OCI-LY7 (cell line): ENCODE measurements around the gene SAMD5. TPM values are rescaled to one million over a fixed set of nuclear protein-coding genes. Genes with fewer than 3 reads are reported as not detected.

Experiments used
- BruUV-seq: library from RNA; stranded (reverse); fragments of 400-500 nt; replicated peaks from 2 replicates; lab custom pipeline; 2021; lab: Mats Ljungman, UMichigan
- CTCF ChIA-PET: fragments of 300-600 bp; sonication (Branson Sonifier 250); formaldehyde crosslinking; loops from one replicate; lab custom pipeline; 2022; ENCODE audit warnings: antibody characterized with exemption; ENCODE audit not compliant: unreplicated experiment; lab: Charles Lee
- POLR2A ChIA-PET: fragments of 300-600 bp; sonication (Branson Sonifier 250); formaldehyde crosslinking; loops from one replicate; lab custom pipeline; 2022; ENCODE audit warnings: antibody characterized with exemption; lab: Charles Lee
- DNase-seq: peaks from one replicate; pipeline ENCODE4 v3.0.0-alpha.2; 2015; ENCODE audit warnings: low spot score
- H2AFZ ChIP-seq: fragments of 200-600 bp; sonication (generic), shearing (Covaris generic); 2 replicates; pipeline ENCODE4 v1.6.1; 2014; ENCODE audit warnings: mild to moderate bottlenecking, antibody characterized with exemption, low read length, moderate library complexity
- H3K27ac ChIP-seq: fragments of 200-600 bp; sonication (generic); 2 replicates; pipeline ENCODE4 v1.5.1; 2014; ENCODE audit warnings: mixed run types, low read depth, mild to moderate bottlenecking, moderate library complexity, low read length, inconsistent platforms; ENCODE audit not compliant: poor library complexity, severe bottlenecking
- H3K36me3 ChIP-seq: fragments of 200-600 bp; sonication (generic); 2 replicates; pipeline ENCODE4 v1.6.1; 2014; ENCODE audit warnings: mild to moderate bottlenecking, antibody characterized with exemption, low read length, moderate library complexity, mixed read lengths; ENCODE audit not compliant: insufficient read depth
- H3K4me1 ChIP-seq: fragments of 200-600 bp; sonication (generic); 2 replicates; pipeline ENCODE4 v1.5.1; 2014; ENCODE audit warnings: mild to moderate bottlenecking, low read length; ENCODE audit not compliant: insufficient read depth, poor library complexity, severe bottlenecking
- H3K4me2 ChIP-seq: fragments of 200-600 bp; sonication (generic); 2 replicates; pipeline ENCODE4 v1.6.1; 2014; ENCODE audit warnings: mild to moderate bottlenecking, low read length
- H3K4me3 ChIP-seq: fragments of 200-600 bp; sonication (generic); 2 replicates; pipeline ENCODE4 v1.5.1; 2014; ENCODE audit warnings: mild to moderate bottlenecking, low read depth, low read length; ENCODE audit not compliant: poor library complexity, severe bottlenecking
- H3K79me2 ChIP-seq: fragments of 200-600 bp; sonication (generic); 2 replicates; pipeline ENCODE4 v1.6.1; 2016; ENCODE audit warnings: low read depth, mild to moderate bottlenecking, low read length, moderate library complexity, mixed read lengths; ENCODE audit not compliant: insufficient read depth
- H3K9me2 ChIP-seq: fragments of 200-600 bp; sonication (generic); 2 replicates; pipeline ENCODE4 v1.6.1; 2016; ENCODE audit warnings: mild to moderate bottlenecking, low read length, mixed read lengths; ENCODE audit not compliant: insufficient read depth
- H3K9me3 ChIP-seq: fragments of 200-600 bp; sonication (generic); 2 replicates; pipeline ENCODE4 v1.6.1; 2014; ENCODE audit warnings: mild to moderate bottlenecking, mixed run types, low read length, mixed read lengths
- H4K20me1 ChIP-seq: fragments of 200-600 bp; sonication (generic); 2 replicates; pipeline ENCODE4 v1.6.1; 2014; ENCODE audit warnings: mild to moderate bottlenecking, antibody characterized with exemption, low read length, moderate library complexity, mixed read lengths; ENCODE audit not compliant: insufficient read depth
- CTCF ChIP-seq: fragments of 200-600 bp; sonication (generic); conservative IDR thresholded peaks from 2 replicates; pipeline ENCODE4 v1.5.1; 2014; ENCODE audit warnings: mild to moderate bottlenecking, antibody characterized with exemption, low read length, moderate library complexity, mixed read lengths
- EZH2phosphoT487 ChIP-seq: fragments of 200-600 bp; sonication (generic); IDR thresholded peaks from 2 replicates; pipeline ENCODE4 v1.6.1; 2018; ENCODE audit warnings: low read depth, borderline replicate concordance, mild to moderate bottlenecking, mixed run types, antibody characterized with exemption, low read length, moderate library complexity, mixed read lengths
- intact Hi-C: fragments of 100-400 bp; cut with micrococcal nuclease; formaldehyde crosslinking; loops from one replicate; pipeline ENCODE4 v1.10.0; 2022; ENCODE audit not compliant: unreplicated experiment
- total RNA-seq, 2 experiments: library from RNA; depleted of rRNA in 1 of 2; stranded (reverse); fragments of >200 nt in 1 of 2; shearing (Covaris generic) in 1 of 2; gene quantifications; 2 replicates each; pipeline ENCODE4 v1.2.3, GENCODE V29; 2014 to 2022

The SAMD5 gene
- total RNA-seq, 2 experiments from 2014 or later = not detected

GRCh38 chr6:147582991-147583390 lies 74.5 kb downstream of the SAMD5 start:
- no peak for TF ChIP-seq EZH2phosphoT487
- no peak for TF ChIP-seq CTCF
- Histone ChIP-seq H3K4me2 (no peak overlapping the region), H3K79me2 (no peaks in the 10 kb centered on the region), H3K9me3 (no peaks in the 10 kb centered on the region), H3K36me3 (no peaks in the 10 kb centered on the region), H3K27ac (no peak overlapping the region), H3K9me2 (no peaks in the 10 kb centered on the region), H4K20me1 (no peaks in the 10 kb centered on the region), H3K4me1 (no peaks in the 10 kb centered on the region), H3K4me3 (no peak overlapping the region), H2AFZ (no peak overlapping the region)
- ChIA-PET POLR2A (no interaction called here), CTCF (no interaction called here)
- intact Hi-C loops = no loop called here
- BruUV-seq = no TSS peak
- DNase-seq = no peak

GRCh38 chr6:147585256-147585655 lies 76.8 kb downstream of the SAMD5 start:
- no peak for DNase-seq
- Histone ChIP-seq H3K4me1 (no peaks in the 10 kb centered on the region), H3K4me3 (no peak overlapping the region), H3K9me3 (no peaks in the 10 kb centered on the region), H2AFZ (no peak overlapping the region), H3K79me2 (no peaks in the 10 kb centered on the region), H3K36me3 (no peaks in the 10 kb centered on the region), H3K9me2 (no peaks in the 10 kb centered on the region), H3K4me2 (no peak overlapping the region), H4K20me1 (no peaks in the 10 kb centered on the region), H3K27ac (no peak overlapping the region)
- no TSS peak for BruUV-seq
- ChIA-PET POLR2A (no interaction called here), CTCF (no interaction called here)
- intact Hi-C loops = no loop called here
- TF ChIP-seq EZH2phosphoT487 (no peak), CTCF (no peak)

DNA sequence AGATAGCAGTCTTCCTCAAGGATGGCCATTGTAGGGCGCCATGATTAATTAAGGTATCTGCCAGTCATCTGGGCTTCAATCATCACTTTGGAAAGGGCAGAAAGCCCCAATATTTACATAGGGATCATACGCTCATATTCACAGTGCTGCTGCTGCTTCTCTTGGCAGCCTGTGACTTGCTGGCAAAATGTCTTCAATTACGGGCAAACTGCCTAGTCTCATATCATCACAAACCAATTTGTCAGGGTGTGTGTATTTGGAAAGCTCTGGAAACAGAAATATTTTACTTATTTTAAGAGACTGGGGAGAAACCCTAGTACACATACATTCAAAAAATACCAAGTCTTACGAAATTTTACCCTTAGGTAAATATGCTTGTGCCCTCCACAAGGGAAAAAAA lies 77.6 kb downstream of the SAMD5 start:
- H3K4me3 ChIP-seq = no peak overlapping the region
- TF ChIP-seq CTCF (no peak), EZH2phosphoT487 (no peak)
- no peaks in the 10 kb centered on the region for H4K20me1 ChIP-seq
- H3K9me2 ChIP-seq = no peaks in the 10 kb centered on the region
- no peaks in the 10 kb centered on the region for H3K9me3 ChIP-seq
- no peak for DNase-seq
- no peaks in the 10 kb centered on the region for H3K36me3 ChIP-seq
- intact Hi-C loops = no loop called here
- ChIA-PET CTCF (no interaction called here), POLR2A (interaction anchor here (0.7 kb wide), 1 partner anchor 55 kb away, joined by 3 read pairs; no protein-coding TSS in a partner anchor)
- no peaks in the 10 kb centered on the region for H3K79me2 ChIP-seq
- H3K4me2 ChIP-seq = no peak overlapping the region
- H3K4me1 ChIP-seq = no peaks in the 10 kb centered on the region
- no peak overlapping the region for H3K27ac ChIP-seq
- BruUV-seq = no TSS peak
- H2AFZ ChIP-seq = no peak overlapping the region
